ENCODE results near the gene TMEM150A.

TMEM150A gene

DNA sequence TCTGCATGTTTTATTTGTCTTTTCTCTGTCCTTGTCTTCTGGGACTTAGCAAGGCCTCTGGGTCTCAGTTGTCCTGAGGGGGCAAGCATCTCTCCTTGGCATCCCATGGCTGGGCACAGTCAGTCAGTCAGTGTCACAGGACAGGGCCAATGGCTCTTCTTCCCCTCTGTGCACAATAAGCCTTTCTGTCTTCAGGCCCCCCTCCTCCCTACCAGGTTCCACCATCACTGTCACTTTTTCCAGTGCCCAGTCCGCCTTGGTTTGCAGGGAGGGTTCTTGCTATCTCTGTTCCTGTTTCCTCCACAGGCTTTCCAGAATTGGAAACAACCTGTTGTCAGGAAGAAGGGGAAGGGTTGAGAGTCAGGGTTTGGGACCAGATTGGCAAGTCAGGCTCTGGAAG lies 20.0 kb downstream of the TMEM150A start:
- no peaks in the 10 kb centered on the region for H3K36me3 ChIP-seq (ENCODE audit: insufficient read depth)
- no peak overlapping the region for H3K9ac ChIP-seq
- H3K79me2 ChIP-seq (ENCODE audit: insufficient read depth, low read depth): no peaks in the 10 kb centered on the region
- H4K20me1 ChIP-seq (ENCODE audit: insufficient read depth): no peaks in the 10 kb centered on the region
- H3K4me1 ChIP-seq (ENCODE audit: low read depth, poor library complexity, severe bottlenecking): no peaks in the 10 kb centered on the region
- H3K27ac ChIP-seq: no peak overlapping the region
- H3K27me3 ChIP-seq (ENCODE audit: insufficient read depth, low read depth): peaks cover 11% of the 10 kb centered on the region; the same call in 1 of the 2 replicates
- H3K4me3 ChIP-seq (IDR thresholded peaks at IDR 0.05; ENCODE audit: insufficient read depth, low read depth, low read length): no peak overlapping the region
- no peak for TF ChIP-seq CTCF (conservative IDR thresholded peaks at IDR 0.05; ENCODE audit: low read depth, low read length)
- no peak overlapping the region for H2AFZ ChIP-seq (ENCODE audit: low read depth)
- no peak overlapping the region for H3K4me2 ChIP-seq

DNA sequence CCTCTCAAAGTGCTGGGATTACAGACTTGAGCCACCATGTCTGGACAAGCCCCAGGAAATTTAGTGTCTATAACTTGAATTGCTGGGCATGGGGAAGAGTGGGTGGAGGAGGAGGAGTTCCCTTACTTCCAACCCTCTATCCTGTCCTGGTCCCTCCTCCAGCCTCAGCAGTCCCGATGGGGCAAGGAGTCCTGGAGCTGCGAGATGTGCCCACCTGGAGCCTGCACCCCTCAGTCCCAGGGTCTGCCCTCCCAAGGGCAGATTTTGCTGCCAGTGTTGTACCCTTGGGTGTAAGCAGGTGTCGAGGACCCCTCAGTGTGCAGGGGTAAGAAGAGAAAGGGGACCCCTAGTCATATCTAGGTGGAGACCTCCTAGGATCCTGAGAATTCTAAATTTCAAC lies 22.3 kb downstream of the TMEM150A start:
- Histone ChIP-seq H2AFZ (ENCODE audit: low read depth) (no peak overlapping the region), H3K27me3 (ENCODE audit: insufficient read depth, low read depth) (peaks cover 11% of the 10 kb centered on the region; the same call in 1 of the 2 replicates), H4K20me1 (ENCODE audit: insufficient read depth) (no peaks in the 10 kb centered on the region), H3K4me3 (IDR thresholded peaks at IDR 0.05; ENCODE audit: insufficient read depth, low read depth, low read length) (no peak overlapping the region), H3K36me3 (ENCODE audit: insufficient read depth) (no peaks in the 10 kb centered on the region), H3K9ac (no peak overlapping the region), H3K4me1 (ENCODE audit: low read depth, poor library complexity, severe bottlenecking) (no peaks in the 10 kb centered on the region), H3K79me2 (ENCODE audit: insufficient read depth, low read depth) (no peaks in the 10 kb centered on the region), H3K27ac (no peak overlapping the region), H3K4me2 (no peak overlapping the region)
- no peak for TF ChIP-seq CTCF (conservative IDR thresholded peaks at IDR 0.05; ENCODE audit: low read depth, low read length)

DNA sequence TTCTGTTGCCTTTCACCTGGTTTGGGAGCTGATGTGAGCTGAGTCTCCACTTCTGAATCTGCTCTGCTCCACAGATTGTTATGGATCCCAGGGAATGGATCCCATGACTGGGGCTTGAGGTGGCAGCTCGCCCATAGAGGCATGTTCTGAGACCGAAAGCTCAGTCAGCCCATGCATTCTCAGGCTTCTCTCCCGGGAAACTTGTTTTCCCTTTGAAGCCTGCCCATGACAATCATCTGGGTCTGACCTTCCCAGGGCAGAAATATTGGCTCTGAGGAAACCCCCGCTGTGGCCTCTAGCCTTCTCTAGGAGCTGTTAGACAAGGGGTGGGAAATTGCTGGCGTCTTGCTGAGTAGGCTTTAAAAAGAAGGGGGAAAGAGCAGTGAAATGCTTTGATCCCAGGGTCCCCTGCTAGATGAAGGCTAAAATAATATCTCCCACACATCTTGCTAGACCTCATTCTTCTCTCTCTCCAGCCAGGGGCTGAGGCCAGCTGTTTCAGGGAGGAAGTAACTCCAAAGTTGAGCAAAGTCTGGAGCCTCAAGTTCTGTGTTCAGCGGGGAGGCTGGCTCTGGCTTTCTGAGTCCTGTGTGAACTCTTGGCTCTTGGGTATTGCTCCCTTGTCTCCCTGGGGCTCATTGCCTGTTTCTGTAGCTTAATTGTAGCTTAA lies 23.1 kb downstream of the TMEM150A start:
- no peak overlapping the region for H2AFZ ChIP-seq (ENCODE audit: low read depth)
- H3K4me3 ChIP-seq (IDR thresholded peaks at IDR 0.05; ENCODE audit: insufficient read depth, low read depth, low read length): no peak overlapping the region
- no peaks in the 10 kb centered on the region for H3K79me2 ChIP-seq (ENCODE audit: insufficient read depth, low read depth)
- H3K27me3 ChIP-seq (ENCODE audit: insufficient read depth, low read depth): peaks cover 11% of the 10 kb centered on the region; the same call in 1 of the 2 replicates
- H4K20me1 ChIP-seq (ENCODE audit: insufficient read depth): no peaks in the 10 kb centered on the region
- H3K4me2 ChIP-seq: no peak overlapping the region
- H3K4me1 ChIP-seq (ENCODE audit: low read depth, poor library complexity, severe bottlenecking): no peaks in the 10 kb centered on the region
- H3K27ac ChIP-seq: no peak overlapping the region
- no peak overlapping the region for H3K9ac ChIP-seq
- no peak for TF ChIP-seq CTCF (conservative IDR thresholded peaks at IDR 0.05; ENCODE audit: low read depth, low read length)
- H3K36me3 ChIP-seq (ENCODE audit: insufficient read depth): no peaks in the 10 kb centered on the region

GRCh38 chr2:85578243-85579180 lies 24.0 kb downstream of the TMEM150A start:
- TF ChIP-seq CTCF (conservative IDR thresholded peaks at IDR 0.05; ENCODE audit: low read depth, low read length): no peak
- no peak overlapping the region for H3K4me2 ChIP-seq

More at GRCh38 chr2:85578243-85579180, 24.0 kb downstream of the TMEM150A start:
- no peaks in the 10 kb centered on the region for H3K79me2 ChIP-seq (ENCODE audit: insufficient read depth, low read depth)
- H2AFZ ChIP-seq (ENCODE audit: low read depth): no peak overlapping the region
- H3K27ac ChIP-seq: no peak overlapping the region
- no peaks in the 10 kb centered on the region for H4K20me1 ChIP-seq (ENCODE audit: insufficient read depth)
- no peak overlapping the region for H3K4me3 ChIP-seq (IDR thresholded peaks at IDR 0.05; ENCODE audit: insufficient read depth, low read depth, low read length)
- H3K27me3 ChIP-seq (ENCODE audit: insufficient read depth, low read depth): peaks cover 11% of the 10 kb centered on the region; the same call in 1 of the 2 replicates
- no peaks in the 10 kb centered on the region for H3K4me1 ChIP-seq (ENCODE audit: low read depth, poor library complexity, severe bottlenecking)
- no peaks in the 10 kb centered on the region for H3K36me3 ChIP-seq (ENCODE audit: insufficient read depth)
- H3K9ac ChIP-seq: no peak overlapping the region
